HG03066 (cell line): Measurements from ENCODE around the gene PIGK.
"Not testable (repeated sequence)": the region's sequence is repeated elsewhere in the genome, so short reads cannot be mapped to it uniquely, and the experiment has no call there.

Experiments used
- ATAC-seq: cut with Tn5 transposase; IDR thresholded peaks from one replicate; pipeline ENCODE4 v1.9.1; 2021; ENCODE audit warnings: low read depth; ENCODE audit not compliant: unreplicated experiment

Gene PIGK

DNA sequence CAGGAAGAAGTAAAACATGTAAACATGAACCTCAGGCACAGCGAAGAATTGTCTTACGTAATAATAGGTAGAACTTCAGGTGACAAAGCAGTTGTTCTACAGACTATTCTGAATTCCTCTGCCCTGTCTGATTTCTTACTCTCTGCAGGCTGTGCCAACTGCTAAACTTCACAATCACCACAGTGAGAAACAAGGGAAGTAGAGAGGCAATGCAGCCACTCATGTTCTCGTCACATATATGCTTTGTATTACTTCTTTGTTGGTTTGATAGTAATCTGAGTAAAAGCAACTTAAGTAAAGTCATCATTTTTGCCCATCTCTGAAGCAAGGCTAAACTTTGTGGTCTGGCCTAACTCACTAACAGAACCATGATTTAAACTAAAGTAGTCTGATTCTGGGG, 21.9 kb downstream of the PIGK start:
- no peak for ATAC-seq

GRCh38 chr1:77193951-77194350, 25.3 kb downstream of the PIGK start:
- ATAC-seq: no peak

DNA sequence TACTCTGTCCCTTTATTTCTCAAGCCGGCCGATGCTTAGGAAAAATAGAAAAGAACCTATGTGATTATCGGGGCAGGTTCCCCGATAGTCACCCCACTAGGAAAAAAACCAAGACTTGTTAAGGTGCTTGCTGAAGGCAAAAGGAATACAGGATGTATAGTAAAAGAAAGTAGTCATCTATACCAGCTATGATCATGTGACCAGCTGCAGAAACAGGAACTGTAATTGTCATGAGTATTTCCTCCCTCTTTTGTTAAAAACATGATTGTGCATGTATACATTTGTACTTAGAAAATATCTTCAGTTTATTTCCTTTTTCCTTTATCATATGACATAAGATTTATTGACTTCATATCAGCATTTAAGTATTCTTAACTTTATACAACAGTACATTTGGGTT, 30.5 kb downstream of the PIGK start:
- ATAC-seq: no peak

DNA sequence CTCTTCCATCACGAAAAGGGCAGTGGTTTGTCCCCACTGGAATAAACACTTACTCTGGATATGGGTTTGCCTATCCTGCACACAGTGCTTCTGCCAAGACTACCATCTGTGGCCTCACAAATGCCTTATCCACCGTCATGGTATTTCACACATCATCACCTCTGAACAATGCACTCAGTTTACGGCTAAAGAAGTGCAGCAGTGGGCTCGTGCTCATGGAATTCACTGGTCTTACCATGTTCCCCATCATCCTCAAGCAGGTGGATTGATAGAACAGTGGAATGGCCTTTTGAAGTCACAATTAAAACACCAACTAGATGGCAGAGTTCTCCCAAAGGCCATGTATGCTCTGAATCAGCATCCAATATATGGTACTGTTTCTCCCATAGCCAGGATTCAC, 32.3 kb downstream of the PIGK start:
- ATAC-seq: not testable (repeated sequence)

- ATAC-seq: no peak
Observed at GRCh38 chr1:77182083-77182482, 37.1 kb downstream of the PIGK start.

DNA sequence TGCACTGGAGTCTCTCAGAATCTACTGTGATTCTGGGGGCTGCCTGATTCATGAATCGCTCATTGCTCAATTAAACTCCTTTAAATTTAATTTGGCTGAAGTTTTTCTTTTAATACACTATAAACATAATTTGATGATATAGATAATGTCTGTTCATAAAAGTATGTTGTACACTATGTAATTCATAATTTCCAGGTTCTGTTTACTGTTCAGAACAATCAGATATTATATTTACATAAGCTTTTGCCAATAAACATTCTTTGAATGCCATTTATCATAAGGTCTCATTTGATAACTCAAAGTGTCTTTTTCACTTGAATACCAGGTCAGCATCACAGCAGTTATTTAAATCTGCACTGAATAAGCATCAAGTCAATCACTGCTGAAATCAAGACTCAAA, 39.6 kb downstream of the PIGK start:
- no peak for ATAC-seq

- no peak for ATAC-seq
Observed at GRCh38 chr1:77175230-77175844, 43.9 kb downstream of the PIGK start.

GRCh38 chr1:77170687-77171086, 48.5 kb downstream of the PIGK start:
- ATAC-seq: no peak

- no peak for ATAC-seq
Observed at GRCh38 chr1:77168358-77168757, 50.9 kb downstream of the PIGK start.

GRCh38 chr1:77164434-77164944, 54.7 kb downstream of the PIGK start:
- no peak for ATAC-seq

GRCh38 chr1:77159706-77160105, 59.5 kb downstream of the PIGK start:
- ATAC-seq: not testable (repeated sequence)

DNA sequence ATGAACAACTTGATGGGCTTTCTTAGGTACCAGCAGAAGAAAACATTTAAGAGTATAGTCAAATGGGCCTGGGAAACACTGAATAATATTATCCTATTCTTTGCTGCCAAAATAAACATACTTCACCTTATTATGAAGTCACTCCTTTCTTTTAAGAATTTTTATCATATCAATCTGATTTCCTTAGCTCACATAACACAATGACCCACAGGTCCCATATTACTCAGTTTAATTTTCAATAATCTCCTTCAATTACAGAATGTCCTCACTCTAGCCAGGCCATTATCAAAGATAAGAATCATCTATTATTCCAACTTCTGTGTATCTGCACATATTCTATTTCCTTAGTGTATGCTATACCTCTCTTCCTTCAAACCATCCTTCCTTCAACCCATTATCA, 63.0 kb downstream of the PIGK start:
- no peak for ATAC-seq

DNA sequence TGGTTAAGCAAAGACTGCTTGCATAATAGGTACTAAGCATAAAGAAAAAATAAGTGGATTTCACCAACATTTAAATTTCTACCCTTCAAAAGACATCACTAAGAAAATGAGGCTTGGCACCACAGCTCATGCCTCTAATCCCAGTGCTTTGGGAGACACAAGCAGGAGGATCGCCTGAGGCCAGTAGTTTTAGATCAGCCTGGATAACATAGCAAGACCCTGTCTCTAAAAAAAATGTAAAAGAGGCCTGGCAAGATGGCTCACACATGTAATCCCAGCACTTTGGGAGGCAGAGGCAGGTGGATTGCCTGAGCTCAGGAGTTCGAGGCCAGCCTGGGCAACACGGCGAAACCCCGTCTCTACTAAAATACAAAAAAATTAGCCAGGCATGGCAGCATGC, 73.0 kb downstream of the PIGK start:
- no peak for ATAC-seq

DNA sequence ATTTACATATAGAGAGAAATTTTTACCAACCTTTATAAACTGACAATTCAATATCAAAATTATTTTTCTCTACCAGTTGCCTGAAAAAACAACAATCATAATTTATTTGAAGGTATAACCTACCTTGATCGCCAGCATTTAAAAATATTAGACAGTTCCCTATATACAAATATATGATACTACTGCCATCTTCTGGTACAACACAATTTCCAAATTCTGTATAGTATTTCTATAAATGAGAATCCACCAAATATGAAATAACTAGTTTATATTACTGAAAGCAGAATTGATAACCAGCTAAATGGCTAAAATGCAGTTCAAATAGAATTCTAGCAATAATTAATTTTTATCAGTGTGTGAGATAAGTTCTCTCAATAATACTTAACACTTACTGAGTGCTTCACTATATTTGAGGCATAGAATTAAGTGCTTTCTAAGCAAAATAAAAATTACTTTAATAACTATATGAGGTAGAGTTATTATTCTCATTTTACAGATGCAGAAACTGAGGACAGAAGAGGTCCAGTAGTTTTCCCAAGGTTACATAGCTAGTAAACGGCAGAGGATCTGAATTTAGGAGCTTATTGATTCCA, 75.6 kb downstream of the PIGK start:
- ATAC-seq: no peak

GRCh38 chr1:77139389-77139788, 79.8 kb downstream of the PIGK start:
- ATAC-seq: no peak

DNA sequence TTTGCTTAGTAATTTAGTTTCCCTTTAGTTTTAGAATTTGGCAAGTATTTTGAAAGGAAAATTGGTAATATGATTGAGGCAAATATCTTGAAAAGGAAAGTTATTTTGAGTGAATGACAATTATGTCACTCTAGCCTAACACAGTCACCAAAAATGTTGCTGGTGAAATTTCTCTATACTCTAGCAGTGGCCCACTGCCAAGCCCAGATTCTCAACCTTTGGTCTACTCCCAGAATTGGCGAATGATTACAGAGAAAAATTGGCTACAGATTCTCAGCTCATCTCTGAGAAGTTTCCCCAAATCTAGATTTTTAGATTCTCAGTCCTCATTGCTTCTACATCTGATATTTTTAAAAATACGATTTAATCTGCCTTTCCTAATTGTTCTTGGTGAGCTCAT, 84.9 kb downstream of the PIGK start:
- ATAC-seq: no peak

DNA sequence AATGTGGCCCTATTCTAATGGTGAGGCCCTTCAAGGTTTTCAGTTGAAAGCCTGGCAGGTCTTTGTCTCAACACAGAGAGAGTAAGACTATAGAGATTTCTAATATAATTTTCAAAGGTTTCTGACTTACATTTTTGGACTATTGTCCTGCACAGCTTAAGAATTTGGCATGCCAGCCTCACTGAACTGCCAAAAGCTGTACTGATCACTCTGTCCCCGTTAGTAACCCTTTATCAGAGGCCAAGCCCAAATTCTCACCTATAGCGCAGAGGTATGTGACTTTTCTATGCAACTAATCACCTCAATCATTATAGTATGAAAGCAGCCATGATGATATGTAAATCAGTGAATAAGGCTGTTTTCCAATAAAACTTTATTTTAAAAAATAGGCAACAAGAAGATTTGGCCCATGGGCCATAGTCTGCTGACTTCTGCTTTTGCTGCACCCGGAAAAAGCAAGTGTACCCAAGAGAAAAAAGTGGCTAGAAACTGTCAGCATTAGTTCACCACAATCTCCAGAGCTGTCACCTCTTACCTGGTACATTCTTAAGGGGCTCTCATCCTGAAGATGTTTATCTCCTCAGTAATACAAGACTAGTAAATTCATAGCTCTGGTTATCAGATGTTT, 85.4 kb downstream of the PIGK start:
- no peak for ATAC-seq

DNA sequence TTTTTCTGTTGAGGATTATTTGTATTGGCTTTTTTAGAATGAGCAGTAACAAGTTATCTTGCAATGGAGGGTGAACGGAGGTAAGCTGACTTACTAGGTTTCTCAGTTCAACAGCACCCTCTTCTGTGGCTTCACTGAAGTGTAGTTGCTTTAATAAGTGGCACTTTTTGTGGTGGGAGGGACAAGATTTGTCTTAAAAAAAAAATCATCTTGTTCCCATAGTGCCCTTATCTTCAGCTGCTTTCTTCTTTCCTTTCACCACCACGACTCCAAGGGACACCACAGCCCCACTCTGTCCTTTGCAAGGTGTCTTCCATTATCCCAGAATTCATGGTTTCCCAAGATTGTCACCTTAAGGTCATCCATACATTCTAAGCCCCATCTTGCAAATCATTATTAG, 92.9 kb downstream of the PIGK start:
- ATAC-seq: no peak

DNA sequence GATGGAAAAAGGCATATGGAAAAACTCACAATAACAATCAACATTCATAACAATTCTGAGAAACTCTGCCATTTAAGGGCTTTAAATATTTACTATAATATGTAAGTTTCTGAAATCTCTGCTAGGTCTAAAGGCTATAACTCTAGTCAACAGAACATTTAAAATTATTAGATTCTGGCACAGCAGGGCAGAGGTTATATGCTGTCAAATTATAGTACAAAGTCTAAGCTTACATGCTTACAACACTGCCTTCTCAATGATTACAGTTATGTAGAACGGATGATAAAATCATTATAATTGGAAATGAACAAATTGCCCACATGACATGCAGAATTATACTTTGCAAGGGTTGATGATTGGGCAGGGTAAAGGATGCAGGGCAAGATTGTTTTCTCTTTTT, 97.7 kb downstream of the PIGK start:
- no peak for ATAC-seq

- ATAC-seq: no peak
Observed at GRCh38 chr1:77120950-77121349, 98.3 kb downstream of the PIGK start.

GRCh38 chr1:77118712-77119111, 100.5 kb downstream of the PIGK start:
- ATAC-seq: no peak

DNA sequence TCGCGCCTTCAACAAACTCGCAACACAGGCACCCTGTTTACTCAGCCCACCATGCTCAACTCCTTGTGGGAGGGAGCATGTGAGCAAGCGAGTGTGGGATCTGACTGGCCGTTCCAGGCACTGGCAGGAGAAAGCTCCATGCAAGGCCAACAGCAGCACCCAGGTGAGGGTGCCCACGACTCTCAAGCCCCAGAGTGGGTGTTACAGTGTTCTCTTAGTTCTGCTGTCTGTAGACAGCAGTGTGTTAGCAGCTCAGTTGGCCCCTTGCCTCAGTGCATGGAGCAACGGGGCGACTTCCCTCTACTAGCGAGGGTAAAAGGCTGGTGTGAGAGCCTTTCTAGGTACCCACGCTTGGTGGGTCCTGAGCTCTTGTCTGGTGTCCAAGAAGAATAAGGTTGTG, 114.6 kb downstream of the PIGK start:
- ATAC-seq: no peak
